ENCODE results near the gene FOXP3.

The FOXP3 gene

GRCh38 chrX:49228185-49228584, 36.3 kb downstream of the FOXP3 start:
- Mint-ChIP-seq H3K36me3 (ENCODE audit: low read depth) (no peaks in the 10 kb centered on the region), H3K9me3 (no peaks in the 10 kb centered on the region), H3K27me3 (peaks cover 19% of the 10 kb centered on the region), H3K4me3 (no peak overlapping the region), H3K4me1 (ENCODE audit: low read depth) (peaks cover 14% of the 10 kb centered on the region), H3K27ac (no peak overlapping the region)
- DNase-seq: no peak

- Mint-ChIP-seq H3K4me1 (ENCODE audit: low read depth) (peaks cover 14% of the 10 kb centered on the region), H3K27ac (no peak overlapping the region), H3K9me3 (no peaks in the 10 kb centered on the region), H3K36me3 (ENCODE audit: low read depth) (no peaks in the 10 kb centered on the region), H3K27me3 (peaks cover 21% of the 10 kb centered on the region), H3K4me3 (no peak overlapping the region)
- no peak for DNase-seq
These were observed 36.8 kb downstream of the FOXP3 start for GRCh38 chrX:49227726-49228125.

GRCh38 chrX:49226946-49227345, 37.6 kb downstream of the FOXP3 start:
- peaks cover 25% of the 10 kb centered on the region for H3K27me3 Mint-ChIP-seq
- peaks cover 14% of the 10 kb centered on the region for H3K4me1 Mint-ChIP-seq (ENCODE audit: low read depth)
- H3K4me3 Mint-ChIP-seq: no peak overlapping the region
- no peaks in the 10 kb centered on the region for H3K9me3 Mint-ChIP-seq
- no peak for DNase-seq
- H3K36me3 Mint-ChIP-seq (ENCODE audit: low read depth): no peaks in the 10 kb centered on the region
- H3K27ac Mint-ChIP-seq: no peak overlapping the region

GRCh38 chrX:49225858-49226257, 38.7 kb downstream of the FOXP3 start:
- peaks cover 7% of the 10 kb centered on the region for H3K4me1 Mint-ChIP-seq (ENCODE audit: low read depth)
- no peak overlapping the region for H3K27ac Mint-ChIP-seq
- H3K9me3 Mint-ChIP-seq: no peaks in the 10 kb centered on the region
- H3K36me3 Mint-ChIP-seq (ENCODE audit: low read depth): no peaks in the 10 kb centered on the region
- no peak overlapping the region for H3K4me3 Mint-ChIP-seq
- no peak for DNase-seq
- peaks cover 27% of the 10 kb centered on the region for H3K27me3 Mint-ChIP-seq

GRCh38 chrX:49221868-49222267, 42.6 kb downstream of the FOXP3 start:
- Mint-ChIP-seq H3K4me1 (ENCODE audit: low read depth) (no peaks in the 10 kb centered on the region), H3K27ac (no peak overlapping the region), H3K36me3 (ENCODE audit: low read depth) (no peaks in the 10 kb centered on the region), H3K9me3 (no peaks in the 10 kb centered on the region), H3K4me3 (no peak overlapping the region), H3K27me3 (peaks cover 42% of the 10 kb centered on the region)
- no peak for DNase-seq

GRCh38 chrX:49220100-49220499, 44.4 kb downstream of the FOXP3 start:
- Mint-ChIP-seq H3K27ac (no peak overlapping the region), H3K4me1 (ENCODE audit: low read depth) (no peaks in the 10 kb centered on the region), H3K9me3 (no peaks in the 10 kb centered on the region), H3K4me3 (no peak overlapping the region), H3K36me3 (ENCODE audit: low read depth) (no peaks in the 10 kb centered on the region), H3K27me3 (peaks cover 42% of the 10 kb centered on the region)
- no peak for DNase-seq

- no peak for DNase-seq
- Mint-ChIP-seq H3K4me1 (ENCODE audit: low read depth) (no peaks in the 10 kb centered on the region), H3K4me3 (no peak overlapping the region), H3K27ac (no peak overlapping the region), H3K9me3 (no peaks in the 10 kb centered on the region), H3K36me3 (ENCODE audit: low read depth) (no peaks in the 10 kb centered on the region), H3K27me3 (peaks cover 32% of the 10 kb centered on the region)
These were observed 49.4 kb downstream of the FOXP3 start for GRCh38 chrX:49214996-49215526.

- Mint-ChIP-seq H3K27ac (no peak overlapping the region), H3K4me3 (no peak overlapping the region), H3K9me3 (no peaks in the 10 kb centered on the region), H3K27me3 (peaks cover 29% of the 10 kb centered on the region), H3K4me1 (ENCODE audit: low read depth) (no peaks in the 10 kb centered on the region), H3K36me3 (ENCODE audit: low read depth) (no peaks in the 10 kb centered on the region)
- DNase-seq: no peak
These were observed 50.1 kb downstream of the FOXP3 start for GRCh38 chrX:49214416-49214815.

- Mint-ChIP-seq H3K27me3 (peaks cover 32% of the 10 kb centered on the region), H3K4me3 (no peak overlapping the region), H3K36me3 (ENCODE audit: low read depth) (no peaks in the 10 kb centered on the region), H3K27ac (no peak overlapping the region), H3K9me3 (no peaks in the 10 kb centered on the region), H3K4me1 (ENCODE audit: low read depth) (no peaks in the 10 kb centered on the region)
- no peak for DNase-seq
These were observed 51.6 kb downstream of the FOXP3 start for GRCh38 chrX:49212861-49213260.

- Mint-ChIP-seq H3K27ac (no peak overlapping the region), H3K9me3 (no peaks in the 10 kb centered on the region), H3K36me3 (ENCODE audit: low read depth) (no peaks in the 10 kb centered on the region), H3K27me3 (peaks cover 26% of the 10 kb centered on the region), H3K4me3 (no peak overlapping the region), H3K4me1 (ENCODE audit: low read depth) (no peaks in the 10 kb centered on the region)
- no peak for DNase-seq
These were observed 52.3 kb downstream of the FOXP3 start for GRCh38 chrX:49212209-49212608.

- H3K36me3 Mint-ChIP-seq (ENCODE audit: low read depth): no peaks in the 10 kb centered on the region
- H3K4me3 Mint-ChIP-seq: no peak overlapping the region
- no peak overlapping the region for H3K27ac Mint-ChIP-seq
- no peaks in the 10 kb centered on the region for H3K4me1 Mint-ChIP-seq (ENCODE audit: low read depth)
- no peak for DNase-seq
- peaks cover 24% of the 10 kb centered on the region for H3K27me3 Mint-ChIP-seq
- no peaks in the 10 kb centered on the region for H3K9me3 Mint-ChIP-seq
These were observed 53.4 kb downstream of the FOXP3 start for GRCh38 chrX:49211074-49211473.

- H3K36me3 Mint-ChIP-seq (ENCODE audit: low read depth): no peaks in the 10 kb centered on the region
- peaks cover 21% of the 10 kb centered on the region for H3K27me3 Mint-ChIP-seq
- no peaks in the 10 kb centered on the region for H3K4me1 Mint-ChIP-seq (ENCODE audit: low read depth)
- H3K9me3 Mint-ChIP-seq: no peaks in the 10 kb centered on the region
- H3K4me3 Mint-ChIP-seq: no peak overlapping the region
- H3K27ac Mint-ChIP-seq: no peak overlapping the region
- no peak for DNase-seq
These were observed 54.1 kb downstream of the FOXP3 start for GRCh38 chrX:49210406-49210805.

- Mint-ChIP-seq H3K27me3 (peaks cover 21% of the 10 kb centered on the region), H3K27ac (no peak overlapping the region), H3K4me3 (no peak overlapping the region), H3K36me3 (ENCODE audit: low read depth) (no peaks in the 10 kb centered on the region), H3K4me1 (ENCODE audit: low read depth) (no peaks in the 10 kb centered on the region), H3K9me3 (no peaks in the 10 kb centered on the region)
- DNase-seq: no peak
These were observed 54.9 kb downstream of the FOXP3 start for GRCh38 chrX:49209434-49210251.

- no peaks in the 10 kb centered on the region for H3K36me3 Mint-ChIP-seq (ENCODE audit: low read depth)
- no peaks in the 10 kb centered on the region for H3K9me3 Mint-ChIP-seq
- no peak overlapping the region for H3K27ac Mint-ChIP-seq
- H3K27me3 Mint-ChIP-seq: peaks cover 24% of the 10 kb centered on the region
- H3K4me3 Mint-ChIP-seq: no peak overlapping the region
- DNase-seq: no peak
- no peaks in the 10 kb centered on the region for H3K4me1 Mint-ChIP-seq (ENCODE audit: low read depth)
These were observed 56.1 kb downstream of the FOXP3 start for GRCh38 chrX:49208399-49208798.

- Mint-ChIP-seq H3K4me3 (no peak overlapping the region), H3K9me3 (no peaks in the 10 kb centered on the region)
These were observed 58.0 kb downstream of the FOXP3 start for GRCh38 chrX:49206543-49206942.

More at GRCh38 chrX:49206543-49206942, 58.0 kb downstream of the FOXP3 start:
- H3K27ac Mint-ChIP-seq: no peak overlapping the region
- H3K4me1 Mint-ChIP-seq (ENCODE audit: low read depth): no peaks in the 10 kb centered on the region
- DNase-seq: no peak
- no peaks in the 10 kb centered on the region for H3K36me3 Mint-ChIP-seq (ENCODE audit: low read depth)
- peaks cover 25% of the 10 kb centered on the region for H3K27me3 Mint-ChIP-seq
